Retinal pigment epithelial cell (primary cell): Measurements from ENCODE around the gene POU2AF2.
"Not testable (repeated sequence)": the region's sequence is repeated elsewhere in the genome, so short reads cannot be mapped to it uniquely, and the experiment has no call there.

Experiments used
- DNase-seq: peaks from one replicate; pipeline ENCODE4 v3.0.0-alpha.2; 2010; ENCODE audit warnings: low read depth
- H3K4me3 ChIP-seq: 2 replicates; pipeline ENCODE4 v1.5.1; 2011; ENCODE audit warnings: mild to moderate bottlenecking, low read length, control low read depth, moderate library complexity
- TF ChIP-seq, protein P1 (sequence below): conservative IDR thresholded peaks from 2 replicates; pipeline ENCODE4 v1.5.1; 2011; ENCODE audit warnings: low read depth, low read length, control low read depth, inconsistent platforms

The POU2AF2 gene

DNA sequence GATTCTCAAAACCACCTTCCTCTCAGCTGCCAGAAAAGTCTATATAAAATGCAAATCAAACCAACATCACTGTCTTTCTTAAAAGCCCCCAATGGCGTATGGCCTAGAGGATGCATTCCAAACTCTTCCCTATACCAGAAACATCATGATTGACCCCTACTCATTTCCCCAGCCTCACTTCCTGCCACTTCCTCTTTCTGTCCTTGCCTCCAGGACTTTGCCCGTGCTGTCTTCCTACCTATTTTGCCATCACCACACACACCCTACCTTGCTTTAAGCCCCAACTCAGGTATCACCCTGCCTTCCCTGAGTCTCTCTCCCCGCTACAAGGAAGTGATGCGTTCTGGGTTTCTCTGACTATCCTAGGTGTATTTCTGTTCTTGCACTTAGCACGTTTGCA, 8.1 kb downstream of the POU2AF2 start:
- TF ChIP-seq, protein P1, sequence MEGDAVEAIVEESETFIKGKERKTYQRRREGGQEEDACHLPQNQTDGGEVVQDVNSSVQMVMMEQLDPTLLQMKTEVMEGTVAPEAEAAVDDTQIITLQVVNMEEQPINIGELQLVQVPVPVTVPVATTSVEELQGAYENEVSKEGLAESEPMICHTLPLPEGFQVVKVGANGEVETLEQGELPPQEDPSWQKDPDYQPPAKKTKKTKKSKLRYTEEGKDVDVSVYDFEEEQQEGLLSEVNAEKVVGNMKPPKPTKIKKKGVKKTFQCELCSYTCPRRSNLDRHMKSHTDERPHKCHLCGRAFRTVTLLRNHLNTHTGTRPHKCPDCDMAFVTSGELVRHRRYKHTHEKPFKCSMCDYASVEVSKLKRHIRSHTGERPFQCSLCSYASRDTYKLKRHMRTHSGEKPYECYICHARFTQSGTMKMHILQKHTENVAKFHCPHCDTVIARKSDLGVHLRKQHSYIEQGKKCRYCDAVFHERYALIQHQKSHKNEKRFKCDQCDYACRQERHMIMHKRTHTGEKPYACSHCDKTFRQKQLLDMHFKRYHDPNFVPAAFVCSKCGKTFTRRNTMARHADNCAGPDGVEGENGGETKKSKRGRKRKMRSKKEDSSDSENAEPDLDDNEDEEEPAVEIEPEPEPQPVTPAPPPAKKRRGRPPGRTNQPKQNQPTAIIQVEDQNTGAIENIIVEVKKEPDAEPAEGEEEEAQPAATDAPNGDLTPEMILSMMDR = no peak
- H3K4me3 ChIP-seq = no peak overlapping the region
- no peak for DNase-seq

DNA sequence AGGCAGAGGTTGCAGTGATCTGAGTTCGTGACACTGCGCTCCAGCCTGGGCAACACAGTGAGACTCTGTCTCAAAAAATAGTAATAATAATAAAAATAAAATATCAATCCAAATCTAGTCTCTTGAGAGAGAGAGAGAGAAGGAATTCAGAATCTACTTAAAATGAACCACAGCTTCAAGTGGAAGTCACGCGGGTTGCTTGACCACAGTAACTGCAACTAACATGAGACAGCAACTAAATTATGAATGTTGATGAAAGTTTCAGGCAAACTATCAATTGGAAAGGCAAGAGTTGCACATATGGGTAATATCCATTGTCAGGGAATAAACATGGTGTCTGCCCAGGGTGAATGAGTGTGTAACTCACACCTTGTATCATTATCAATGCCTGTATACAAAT, 12.5 kb downstream of the POU2AF2 start:
- H3K4me3 ChIP-seq = no peak overlapping the region
- TF ChIP-seq, protein P1 = no peak
- DNase-seq = no peak

- no peak overlapping the region for H3K4me3 ChIP-seq
- TF ChIP-seq, protein P1 = no peak
- no peak for DNase-seq
Observed at GRCh38 chr11:111259896-111260295, 14.4 kb downstream of the POU2AF2 start.

DNA sequence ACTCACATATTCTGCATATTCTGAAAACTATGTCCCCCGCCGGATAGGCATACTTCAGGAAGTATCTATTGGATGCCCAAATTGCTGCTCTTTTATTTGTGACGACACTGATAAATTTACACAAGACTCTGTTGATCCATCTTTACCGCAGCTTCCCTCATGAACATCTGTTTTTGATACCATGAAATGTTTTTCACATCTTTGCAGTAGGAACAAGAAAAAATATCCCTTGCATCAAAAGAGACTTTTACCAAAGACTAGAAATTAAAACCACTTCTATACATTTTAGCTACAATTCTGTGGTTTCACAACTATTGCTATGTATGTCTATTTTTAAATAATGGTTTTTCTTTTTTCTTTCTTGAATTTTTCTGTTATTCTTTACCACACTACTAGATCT, 15.3 kb downstream of the POU2AF2 start:
- DNase-seq = no peak
- TF ChIP-seq, protein P1 = no peak

GRCh38 chr11:111264646-111265045, 19.1 kb downstream of the POU2AF2 start:
- TF ChIP-seq, protein P1 = no peak
- DNase-seq = no peak

More for the DNA sequence above, 15.3 kb downstream of the POU2AF2 start:
- H3K4me3 ChIP-seq = no peak overlapping the region

GRCh38 chr11:111265421-111265820, 19.9 kb downstream of the POU2AF2 start:
- TF ChIP-seq, protein P1 = no peak
- no peak for DNase-seq
- no peak overlapping the region for H3K4me3 ChIP-seq

More at GRCh38 chr11:111264646-111265045, 19.1 kb downstream of the POU2AF2 start:
- H3K4me3 ChIP-seq = no peak overlapping the region

GRCh38 chr11:111268303-111268702, 22.8 kb downstream of the POU2AF2 start:
- not testable (repeated sequence) for H3K4me3 ChIP-seq, DNase-seq

DNA sequence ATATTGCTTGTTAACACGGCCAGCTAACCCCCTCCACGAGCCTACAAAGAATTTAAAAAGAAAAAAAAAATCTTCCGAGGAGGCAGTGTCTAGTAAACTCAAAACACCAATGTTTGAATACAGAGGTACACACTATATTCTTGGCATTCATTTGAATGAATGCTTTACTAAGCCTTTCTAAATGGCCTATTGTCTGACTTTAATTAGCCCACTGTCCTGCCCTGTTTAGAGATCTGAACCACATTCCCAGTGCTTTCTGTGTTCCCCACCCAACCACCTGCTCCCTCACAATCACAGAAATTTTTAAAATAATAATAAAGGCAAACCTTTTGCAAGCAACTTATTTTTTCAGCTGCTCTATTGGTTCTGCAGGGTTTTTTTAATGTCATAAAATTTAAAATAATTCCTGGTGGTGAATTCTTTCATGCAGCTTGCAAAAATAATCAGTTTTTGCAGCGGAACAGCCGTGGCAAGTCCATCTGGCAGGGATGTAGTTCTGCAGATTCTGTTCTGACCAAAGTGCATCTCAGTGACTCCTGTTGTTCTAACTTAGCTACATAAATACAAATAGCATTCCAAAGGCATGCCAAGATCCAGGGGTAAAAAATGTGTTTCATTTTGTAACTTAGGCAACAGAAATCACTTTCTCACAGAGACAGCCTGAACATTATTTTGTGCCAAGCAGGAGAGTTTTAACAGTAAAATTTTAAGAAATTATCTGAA, 23.8 kb downstream of the POU2AF2 start:
- no peak for DNase-seq
- H3K4me3 ChIP-seq = no peak overlapping the region
- TF ChIP-seq, protein P1 = no peak
